PC-9 (cell line): ENCODE measurements around the gene RAP1GAP2.

ENCODE experiments used
- CTCF ChIP-seq: fragments of 200-600 bp; sonication (generic); conservative IDR thresholded peaks from 2 replicates; pipeline ENCODE4 v1.6.1; 2017; ENCODE audit warnings: mixed run types, antibody characterized with exemption, mild to moderate bottlenecking, moderate library complexity
- EZH2 ChIP-seq: fragments of 200-600 bp; sonication (generic); IDR thresholded peaks from 2 replicates; pipeline ENCODE4 v1.8.0; 2017; ENCODE audit warnings: antibody characterized with exemption, low read depth

GRCh38 chr17:2978991-2979390 is 182.8 kb downstream of the RAP1GAP2 start:
- TF ChIP-seq CTCF, result no peak
- TF ChIP-seq EZH2, result no peak
